Prostate gland (tissue), 2 donors: ENCODE measurements around the gene JAG2. TPM values are rescaled to one million over a fixed set of nuclear protein-coding genes. Genes with fewer than 3 reads are reported as not detected.

Experiments
- DNase-seq: peaks from one replicate; pipeline ENCODE4 v3.0.0-alpha.2; 2019; ENCODE audit warnings: low spot score
- H3K27ac ChIP-seq, 2 donors: fragments of 200-600 bp; sonication (generic); 2 replicates each; pipeline ENCODE4 v1.5.1; 2017 to 2019
- H3K27me3 ChIP-seq: fragments of 200-600 bp; sonication (generic); replicated peaks from 2 replicates; pipeline ENCODE4 v1.5.1; 2019; ENCODE audit not compliant: insufficient read depth
- H3K36me3 ChIP-seq, 2 donors: fragments of 200-600 bp; sonication (generic); 1 replicate in 1 of 2; 2 replicates in 1 of 2; pipeline versions ENCODE4 v1.5.1 to v1.8.1; 2017 to 2019
- H3K4me1 ChIP-seq: fragments of 200-600 bp; sonication (generic); replicated peaks from 2 replicates; pipeline ENCODE4 v1.5.1; 2019
- H3K4me3 ChIP-seq, 2 donors: fragments of 200-600 bp; sonication (generic); 2 replicates each; pipeline ENCODE4 v1.5.1; 2017 to 2019
- H3K9me3 ChIP-seq: fragments of 200-600 bp; sonication (generic); 2 replicates; pipeline ENCODE4 v1.5.1; 2017
- POLR2A ChIP-seq: fragments of 450-650 bp; IDR thresholded peaks from one replicate; pipeline ENCODE4 v1.6.1; 2016; ENCODE audit warnings: antibody characterized with exemption, mild to moderate bottlenecking
- POLR2AphosphoS5 ChIP-seq: sonication (generic); formaldehyde crosslinking; IDR thresholded peaks from one replicate; pipeline ENCODE4 v1.6.1; 2017; ENCODE audit warnings: antibody characterized with exemption
- WGBS: methylation state at CpG from one replicate; pipeline ENCODE4 v1.1.5; 2018; 5-methylcytosine and 5-hydroxymethylcytosine counted together
- intact Hi-C: fragments of 100-400 bp; cut with DNase I; formaldehyde crosslinking; loops from one replicate; pipeline ENCODE4 v1.14.2; 2022
- total RNA-seq, 2 donors: library from RNA; depleted of rRNA; stranded (reverse); fragments of >200 nt; gene quantifications; one replicate each; pipeline ENCODE4 v1.1.0, GENCODE V29; 2016
- TF ChIP-seq, protein P1 (sequence below), 4 experiments: fragments of 200-600 bp in 2 of 4; fragments of 450-650 bp in 2 of 4; sonication (generic) in 2 of 4; IDR thresholded peaks; 1 replicate in 3 of 4; 2 replicates in 1 of 4; pipeline ENCODE4 v1.5.1; 2016 to 2019; ENCODE audit warnings: antibody characterized with exemption in 4 of 4, mild to moderate bottlenecking in 2 of 4, moderate library complexity in 2 of 4

JAG2 gene
- total RNA-seq, 2 donors from 2014 or later, result 26.8 to 30.5 TPM

DNA sequence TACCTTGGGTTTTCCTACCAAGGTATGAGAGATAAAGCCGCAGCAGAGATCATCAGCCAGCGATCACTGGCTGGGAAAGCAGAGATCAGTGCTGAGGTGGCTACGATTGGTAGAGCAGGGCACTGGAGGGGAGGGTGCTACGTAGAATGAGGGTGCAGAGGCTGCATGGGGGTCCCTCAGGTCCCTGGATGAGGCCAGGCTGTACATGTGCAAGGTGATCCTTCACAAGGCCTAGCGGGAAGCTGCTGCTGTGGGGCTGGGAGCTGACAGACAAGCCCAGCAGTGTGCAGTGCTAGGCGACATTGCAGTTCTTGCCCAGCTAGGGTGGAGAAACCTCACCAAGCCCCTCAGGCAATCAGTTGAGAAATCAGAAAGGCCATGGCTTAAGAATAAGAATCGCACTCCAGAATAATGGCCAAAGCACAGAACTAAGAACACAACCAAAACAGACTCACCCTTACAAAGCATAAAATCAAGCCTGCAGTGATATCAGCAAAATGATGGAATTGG is 66.2 kb downstream of the JAG2 start:
- intact Hi-C loops, result no loop called here
- H3K27ac ChIP-seq, result no peak overlapping the region
- no peak overlapping the region for H3K4me3 ChIP-seq
- H3K4me1 ChIP-seq, result no peaks in the 10 kb centered on the region
- WGBS, result 88% methylated on average over 7 of the region's 7 CpGs
- no peaks in the 10 kb centered on the region for H3K9me3 ChIP-seq
- no peak for DNase-seq
- no peaks in the 10 kb centered on the region for H3K36me3 ChIP-seq
- no peaks in the 10 kb centered on the region for H3K27me3 ChIP-seq
- TF ChIP-seq POLR2AphosphoS5, result no peak
- TF ChIP-seq POLR2A, result no peak

DNA sequence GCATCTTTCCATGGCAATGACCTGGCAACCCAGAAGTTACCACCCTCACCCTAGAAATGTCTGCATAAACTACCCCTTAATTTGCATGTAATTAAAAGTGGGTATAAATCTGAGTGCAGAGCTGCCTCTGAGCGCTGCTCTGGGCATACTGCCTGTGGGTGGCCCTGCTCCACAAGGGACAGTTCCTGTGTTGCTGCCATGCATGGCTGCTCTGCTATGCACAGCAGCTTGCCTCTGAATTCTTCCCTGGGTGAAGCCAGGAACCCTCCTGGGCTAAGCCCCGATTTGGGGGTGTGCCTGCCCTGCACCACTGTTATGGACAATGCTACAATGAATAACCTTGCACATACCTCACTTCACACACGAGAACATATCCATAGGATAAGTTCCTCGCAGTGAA is 67.7 kb downstream of the JAG2 start:
- Histone ChIP-seq H3K27ac (no peak overlapping the region), H3K4me1 (no peaks in the 10 kb centered on the region), H3K36me3 (no peaks in the 10 kb centered on the region), H3K27me3 (no peaks in the 10 kb centered on the region), H3K9me3 (no peaks in the 10 kb centered on the region), H3K4me3 (no peak overlapping the region)
- WGBS, result 94% methylated on average over 4 of the region's 4 CpGs
- DNase-seq, result no peak
- TF ChIP-seq POLR2AphosphoS5 (no peak), POLR2A (no peak)
- TF ChIP-seq, protein P1, sequence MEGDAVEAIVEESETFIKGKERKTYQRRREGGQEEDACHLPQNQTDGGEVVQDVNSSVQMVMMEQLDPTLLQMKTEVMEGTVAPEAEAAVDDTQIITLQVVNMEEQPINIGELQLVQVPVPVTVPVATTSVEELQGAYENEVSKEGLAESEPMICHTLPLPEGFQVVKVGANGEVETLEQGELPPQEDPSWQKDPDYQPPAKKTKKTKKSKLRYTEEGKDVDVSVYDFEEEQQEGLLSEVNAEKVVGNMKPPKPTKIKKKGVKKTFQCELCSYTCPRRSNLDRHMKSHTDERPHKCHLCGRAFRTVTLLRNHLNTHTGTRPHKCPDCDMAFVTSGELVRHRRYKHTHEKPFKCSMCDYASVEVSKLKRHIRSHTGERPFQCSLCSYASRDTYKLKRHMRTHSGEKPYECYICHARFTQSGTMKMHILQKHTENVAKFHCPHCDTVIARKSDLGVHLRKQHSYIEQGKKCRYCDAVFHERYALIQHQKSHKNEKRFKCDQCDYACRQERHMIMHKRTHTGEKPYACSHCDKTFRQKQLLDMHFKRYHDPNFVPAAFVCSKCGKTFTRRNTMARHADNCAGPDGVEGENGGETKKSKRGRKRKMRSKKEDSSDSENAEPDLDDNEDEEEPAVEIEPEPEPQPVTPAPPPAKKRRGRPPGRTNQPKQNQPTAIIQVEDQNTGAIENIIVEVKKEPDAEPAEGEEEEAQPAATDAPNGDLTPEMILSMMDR (IDR thresholded peaks at IDR 0.05), result no peak
- intact Hi-C loops, result no loop called here

DNA sequence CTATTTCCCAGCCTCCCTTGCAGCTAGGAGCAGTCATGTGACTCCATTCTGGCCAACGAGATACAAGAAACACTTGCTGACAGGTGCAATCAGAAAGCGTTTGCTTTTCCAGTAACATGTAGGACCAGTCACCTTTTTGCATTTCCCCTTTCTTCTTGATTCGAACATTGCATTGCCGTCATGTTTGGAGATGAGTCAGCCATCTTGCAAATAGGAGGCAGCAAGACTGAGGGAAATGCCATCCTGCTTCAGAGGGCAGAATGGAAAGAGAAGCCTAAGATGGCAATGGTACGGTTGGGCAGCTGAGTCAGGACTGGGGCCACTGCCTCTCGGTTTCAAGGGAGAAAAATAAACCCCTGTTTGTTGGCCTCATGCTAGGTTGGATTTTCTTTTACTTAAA is 68.8 kb downstream of the JAG2 start:
- no peak for DNase-seq
- 95% methylated on average over 6 of the region's 6 CpGs for WGBS
- no peak overlapping the region for H3K27ac ChIP-seq
- TF ChIP-seq, protein P1 (IDR thresholded peaks at IDR 0.05), result no peak
- TF ChIP-seq POLR2A (no peak), POLR2AphosphoS5 (no peak)
- no peaks in the 10 kb centered on the region for H3K36me3 ChIP-seq
- intact Hi-C loops, result loop anchor here (10.0 kb wide), 2 partner anchors 105 to 185 kb away; no protein-coding TSS in a partner anchor
- H3K27me3 ChIP-seq, result no peaks in the 10 kb centered on the region
- H3K9me3 ChIP-seq, result no peaks in the 10 kb centered on the region
- H3K4me3 ChIP-seq, result no peak overlapping the region
- H3K4me1 ChIP-seq, result no peaks in the 10 kb centered on the region

DNA sequence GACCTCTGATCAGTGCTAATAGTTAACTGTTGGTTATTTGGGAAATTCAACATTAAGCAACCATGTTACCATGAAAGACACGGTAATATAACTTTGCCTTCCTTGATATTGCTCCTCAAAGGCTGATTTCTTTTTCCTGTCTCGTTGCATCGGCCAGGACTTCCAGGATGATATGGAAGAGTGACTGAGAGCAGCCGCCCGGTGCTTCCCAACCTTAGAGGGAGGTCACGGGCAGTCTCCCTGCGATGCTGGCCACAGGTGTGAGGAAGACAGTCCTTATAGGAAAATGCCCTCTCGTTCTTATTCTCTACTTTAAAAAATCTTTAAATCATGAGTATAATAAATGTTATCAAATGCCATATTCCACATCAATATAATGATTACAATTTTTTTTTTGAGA is 70.3 kb downstream of the JAG2 start:
- intact Hi-C loops, result loop anchor here (10.0 kb wide), 2 partner anchors 106 to 186 kb away; no protein-coding TSS in a partner anchor
- Histone ChIP-seq H3K27me3 (no peaks in the 10 kb centered on the region), H3K4me1 (no peaks in the 10 kb centered on the region), H3K36me3 (no peaks in the 10 kb centered on the region), H3K9me3 (no peaks in the 10 kb centered on the region), H3K27ac (no peak overlapping the region), H3K4me3 (no peak overlapping the region)
- 96% methylated on average over 8 of the region's 8 CpGs for WGBS
- DNase-seq, result no peak
- no peak for TF ChIP-seq POLR2A
- TF ChIP-seq, protein P1 (IDR thresholded peaks at IDR 0.05), result no peak
- TF ChIP-seq POLR2AphosphoS5, result no peak

DNA sequence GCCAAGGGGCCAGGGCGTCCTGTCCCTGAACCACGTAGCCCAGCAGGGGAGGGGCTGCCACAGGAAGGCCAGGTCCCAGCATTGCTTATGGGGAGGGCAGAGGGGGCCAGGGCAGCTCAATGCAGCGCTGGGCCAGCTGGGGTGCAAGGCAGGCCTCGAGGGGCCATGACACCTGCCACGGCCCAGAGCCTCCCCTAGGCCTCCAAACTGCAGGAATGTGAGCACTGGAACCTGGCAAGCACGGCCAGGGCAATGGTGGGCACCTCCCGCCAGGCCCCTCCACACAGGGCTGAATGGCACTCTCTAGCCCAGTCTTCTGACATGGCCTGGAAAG is 70.8 kb downstream of the JAG2 start:
- DNase-seq, result no peak
- Histone ChIP-seq H3K4me3 (no peak overlapping the region), H3K27me3 (no peaks in the 10 kb centered on the region), H3K9me3 (no peaks in the 10 kb centered on the region), H3K27ac (peak overlapping the region in 1 of 2 donors; percentile 48), H3K4me1 (peaks cover 2% of the 10 kb centered on the region), H3K36me3 (no peaks in the 10 kb centered on the region)
- TF ChIP-seq, protein P1 (IDR thresholded peaks at IDR 0.05), result no peak
- no peak for TF ChIP-seq POLR2AphosphoS5
- TF ChIP-seq POLR2A, result no peak
- intact Hi-C loops, result loop anchor here (10.0 kb wide), 2 partner anchors 107 to 187 kb away; no protein-coding TSS in a partner anchor
- WGBS, result 59% methylated on average over 7 of the region's 7 CpGs
